Activated T-cell treated with anti-CD3 and anti-CD28 coated beads for 24 hours (primary cell): ENCODE measurements around the gene PDE6D.

Source experiments
- DNase-seq: peaks from one replicate; pipeline ENCODE4 v3.0.0-alpha.2; 2020; ENCODE audit warnings: low read depth

The PDE6D gene

DNA sequence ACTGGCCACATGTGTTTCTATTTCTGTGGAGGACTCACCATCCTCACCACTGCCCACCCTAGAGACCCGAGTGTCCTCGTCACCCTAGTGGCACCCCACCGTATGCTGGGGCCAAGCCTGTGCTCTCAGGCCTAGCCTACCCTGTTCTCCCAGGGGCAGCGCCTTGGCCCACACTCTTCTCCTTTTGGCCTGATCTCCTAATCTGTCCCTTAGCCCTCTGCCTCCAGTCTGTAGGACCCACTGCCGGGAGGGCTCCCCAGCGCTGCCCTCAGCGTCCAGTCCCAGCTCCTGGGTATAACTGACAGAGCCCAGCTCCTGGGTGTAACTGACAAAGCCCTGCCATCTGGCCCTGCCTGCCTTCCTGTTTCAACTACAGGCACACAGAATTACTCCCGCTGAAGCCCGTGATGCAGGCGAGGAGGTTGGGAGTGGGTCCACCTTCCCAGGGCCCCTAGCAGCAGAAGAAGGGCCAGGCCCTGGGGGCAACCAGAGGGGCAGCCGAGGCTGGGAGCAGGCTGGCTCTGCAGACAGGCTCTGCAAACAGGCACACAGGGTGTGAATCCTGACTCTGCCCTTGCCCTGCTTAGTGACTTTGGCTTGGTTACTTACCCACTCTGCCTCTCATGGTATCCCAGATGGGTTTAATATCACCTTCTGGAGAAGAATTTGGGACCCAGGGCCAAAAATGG, 98.3 kb downstream of the PDE6D start:
- DNase-seq, result no peak
